ENCODE data around the gene GAD2.

Gene GAD2

DNA sequence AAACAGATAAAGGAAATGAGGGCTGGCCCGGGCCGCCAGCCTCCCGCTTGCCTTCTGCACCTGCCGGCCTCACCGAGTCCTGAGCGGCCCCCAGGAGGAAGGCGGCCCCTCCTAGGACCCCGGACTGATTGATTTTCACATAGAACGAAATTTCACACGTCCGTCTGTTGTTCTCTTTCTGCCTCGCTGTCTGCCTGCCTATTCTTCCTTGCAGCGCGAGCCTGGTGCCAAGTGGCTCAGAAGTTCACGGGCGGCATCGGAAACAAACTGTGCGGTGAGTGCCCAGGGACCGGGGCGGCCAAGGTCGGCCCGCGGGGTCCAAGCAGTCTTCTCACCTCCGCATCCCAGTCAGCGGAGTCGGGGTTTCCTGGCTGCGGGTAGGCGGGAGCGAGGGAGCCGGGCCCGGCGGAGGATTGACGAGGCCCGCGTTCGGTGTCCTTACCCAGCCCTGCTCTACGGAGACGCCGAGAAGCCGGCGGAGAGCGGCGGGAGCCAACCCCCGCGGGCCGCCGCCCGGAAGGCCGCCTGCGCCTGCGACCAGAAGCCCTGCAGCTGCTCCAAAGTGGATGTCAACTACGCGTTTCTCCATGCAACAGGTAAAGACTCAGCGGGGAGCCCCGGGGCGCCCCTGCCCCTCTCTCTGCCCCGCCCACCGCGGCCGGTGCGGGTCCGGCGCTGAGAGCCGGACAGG, 967 bp downstream of the GAD2 start:
- no peak overlapping the region for H3K4me3 ChIP-seq (IDR thresholded peaks at IDR 0.05; ENCODE audit: insufficient read depth, low read depth, low read length)
- no peak overlapping the region for H3K9ac ChIP-seq
- H3K4me1 ChIP-seq (ENCODE audit: low read depth, poor library complexity, severe bottlenecking) = no peaks in the 10 kb centered on the region
- TF ChIP-seq, protein P1, sequence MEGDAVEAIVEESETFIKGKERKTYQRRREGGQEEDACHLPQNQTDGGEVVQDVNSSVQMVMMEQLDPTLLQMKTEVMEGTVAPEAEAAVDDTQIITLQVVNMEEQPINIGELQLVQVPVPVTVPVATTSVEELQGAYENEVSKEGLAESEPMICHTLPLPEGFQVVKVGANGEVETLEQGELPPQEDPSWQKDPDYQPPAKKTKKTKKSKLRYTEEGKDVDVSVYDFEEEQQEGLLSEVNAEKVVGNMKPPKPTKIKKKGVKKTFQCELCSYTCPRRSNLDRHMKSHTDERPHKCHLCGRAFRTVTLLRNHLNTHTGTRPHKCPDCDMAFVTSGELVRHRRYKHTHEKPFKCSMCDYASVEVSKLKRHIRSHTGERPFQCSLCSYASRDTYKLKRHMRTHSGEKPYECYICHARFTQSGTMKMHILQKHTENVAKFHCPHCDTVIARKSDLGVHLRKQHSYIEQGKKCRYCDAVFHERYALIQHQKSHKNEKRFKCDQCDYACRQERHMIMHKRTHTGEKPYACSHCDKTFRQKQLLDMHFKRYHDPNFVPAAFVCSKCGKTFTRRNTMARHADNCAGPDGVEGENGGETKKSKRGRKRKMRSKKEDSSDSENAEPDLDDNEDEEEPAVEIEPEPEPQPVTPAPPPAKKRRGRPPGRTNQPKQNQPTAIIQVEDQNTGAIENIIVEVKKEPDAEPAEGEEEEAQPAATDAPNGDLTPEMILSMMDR (conservative IDR thresholded peaks at IDR 0.05; ENCODE audit: low read depth, low read length) = no peak
- no peak overlapping the region for H2AFZ ChIP-seq (ENCODE audit: low read depth)
- H3K27ac ChIP-seq = no peak overlapping the region
- no peaks in the 10 kb centered on the region for H3K36me3 ChIP-seq (ENCODE audit: insufficient read depth)
- H3K27me3 ChIP-seq (ENCODE audit: insufficient read depth, low read depth) = no peaks in the 10 kb centered on the region
- H4K20me1 ChIP-seq (ENCODE audit: insufficient read depth) = no peaks in the 10 kb centered on the region
- H3K79me2 ChIP-seq (ENCODE audit: insufficient read depth, low read depth) = no peaks in the 10 kb centered on the region
- no peak overlapping the region for H3K4me2 ChIP-seq

DNA sequence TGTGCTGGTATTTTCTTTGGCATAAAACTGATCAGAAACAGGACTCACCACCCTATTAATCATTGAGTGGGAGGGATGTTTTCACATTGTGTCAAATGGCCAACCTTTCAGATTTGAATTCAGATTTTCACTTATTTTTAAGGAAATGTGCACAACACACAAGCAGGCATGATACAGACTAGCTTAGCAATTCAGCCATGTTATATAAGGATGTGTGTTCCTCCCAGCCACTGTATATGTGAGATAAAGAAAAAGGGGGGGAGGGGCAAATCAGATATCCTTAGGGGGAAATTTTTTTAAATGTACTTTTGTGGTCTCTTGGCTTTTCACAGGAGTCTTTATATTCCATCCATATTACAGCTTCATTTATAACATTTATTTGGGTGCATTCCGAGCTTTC, 3.1 kb downstream of the GAD2 start:
- H3K27me3 ChIP-seq (ENCODE audit: insufficient read depth, low read depth) = no peaks in the 10 kb centered on the region
- no peak overlapping the region for H3K27ac ChIP-seq
- TF ChIP-seq, protein P1 (conservative IDR thresholded peaks at IDR 0.05; ENCODE audit: low read depth, low read length) = no peak
- H3K36me3 ChIP-seq (ENCODE audit: insufficient read depth) = no peaks in the 10 kb centered on the region
- no peak overlapping the region for H2AFZ ChIP-seq (ENCODE audit: low read depth)
- H3K9ac ChIP-seq = no peak overlapping the region
- H3K4me1 ChIP-seq (ENCODE audit: low read depth, poor library complexity, severe bottlenecking) = no peaks in the 10 kb centered on the region
- no peak overlapping the region for H3K4me2 ChIP-seq
- no peaks in the 10 kb centered on the region for H4K20me1 ChIP-seq (ENCODE audit: insufficient read depth)
- H3K79me2 ChIP-seq (ENCODE audit: insufficient read depth, low read depth) = no peaks in the 10 kb centered on the region
- H3K4me3 ChIP-seq (IDR thresholded peaks at IDR 0.05; ENCODE audit: insufficient read depth, low read depth, low read length) = no peak overlapping the region

DNA sequence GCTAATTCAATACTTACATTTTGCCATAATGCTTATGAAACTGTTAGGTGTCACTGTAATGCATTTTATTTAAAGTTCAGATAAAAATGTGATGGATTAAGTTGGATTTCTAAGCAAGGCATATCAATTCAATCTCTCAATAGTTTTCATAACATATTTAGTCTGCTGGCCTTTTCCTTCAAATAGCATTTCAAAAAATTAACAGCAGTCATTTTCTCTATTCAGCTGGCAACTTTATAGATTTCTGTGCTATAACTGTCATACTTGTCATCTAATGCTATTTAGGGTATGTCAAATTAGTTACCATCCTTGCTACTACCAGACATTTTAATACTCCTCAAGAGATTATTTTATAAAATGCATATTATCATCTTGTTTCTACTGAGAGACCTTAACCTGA, 4.3 kb downstream of the GAD2 start:
- no peaks in the 10 kb centered on the region for H3K27me3 ChIP-seq (ENCODE audit: insufficient read depth, low read depth)

DNA sequence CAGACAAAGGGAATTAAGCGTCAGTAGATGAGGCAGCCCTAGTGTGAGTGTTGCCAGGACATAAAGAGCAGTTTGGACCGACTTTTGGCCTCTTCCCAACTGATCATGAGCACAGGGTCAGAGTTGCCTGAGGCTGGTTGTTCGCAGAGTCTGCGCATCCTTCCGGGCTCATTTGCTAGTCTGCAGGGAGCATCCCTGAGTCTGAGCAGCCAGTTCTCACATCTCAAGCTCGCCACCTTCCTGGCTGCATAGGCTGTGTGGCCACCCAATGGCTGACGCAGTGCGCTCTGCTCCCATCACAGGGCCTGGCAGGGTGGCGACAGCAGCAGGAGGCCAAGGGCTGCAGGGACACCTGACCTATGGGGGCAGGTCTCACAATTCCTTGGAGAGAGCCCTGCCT, 5.0 kb downstream of the GAD2 start:
- Histone ChIP-seq H3K79me2 (ENCODE audit: insufficient read depth, low read depth) (no peaks in the 10 kb centered on the region), H3K27me3 (ENCODE audit: insufficient read depth, low read depth) (no peaks in the 10 kb centered on the region), H3K4me2 (no peak overlapping the region), H3K4me3 (IDR thresholded peaks at IDR 0.05; ENCODE audit: insufficient read depth, low read depth, low read length) (no peak overlapping the region), H2AFZ (ENCODE audit: low read depth) (no peak overlapping the region), H3K36me3 (ENCODE audit: insufficient read depth) (no peaks in the 10 kb centered on the region), H3K27ac (no peak overlapping the region), H3K9ac (no peak overlapping the region), H4K20me1 (ENCODE audit: insufficient read depth) (no peaks in the 10 kb centered on the region), H3K4me1 (ENCODE audit: low read depth, poor library complexity, severe bottlenecking) (no peaks in the 10 kb centered on the region)
- TF ChIP-seq, protein P1 (conservative IDR thresholded peaks at IDR 0.05; ENCODE audit: low read depth, low read length) = no peak

More for the DNA sequence above, 4.3 kb downstream of the GAD2 start:
- TF ChIP-seq, protein P1 (conservative IDR thresholded peaks at IDR 0.05; ENCODE audit: low read depth, low read length) = no peak
- H3K4me1 ChIP-seq (ENCODE audit: low read depth, poor library complexity, severe bottlenecking) = no peaks in the 10 kb centered on the region
- no peaks in the 10 kb centered on the region for H4K20me1 ChIP-seq (ENCODE audit: insufficient read depth)
- no peaks in the 10 kb centered on the region for H3K36me3 ChIP-seq (ENCODE audit: insufficient read depth)
- H3K27ac ChIP-seq = no peak overlapping the region
- H3K4me3 ChIP-seq (IDR thresholded peaks at IDR 0.05; ENCODE audit: insufficient read depth, low read depth, low read length) = no peak overlapping the region
- no peak overlapping the region for H3K4me2 ChIP-seq
- H3K9ac ChIP-seq = no peak overlapping the region
- no peak overlapping the region for H2AFZ ChIP-seq (ENCODE audit: low read depth)
- no peaks in the 10 kb centered on the region for H3K79me2 ChIP-seq (ENCODE audit: insufficient read depth, low read depth)
